HepG2 (cell line): Measurements from ENCODE around the gene TAB3. TPM values are rescaled to one million over a fixed set of nuclear protein-coding genes. Genes with fewer than 3 reads are reported as not detected.

Experiments
- ARNTL ChIP-seq: sonication (generic); formaldehyde crosslinking; IDR thresholded peaks from 2 replicates; pipeline ENCODE4 v1.4.0; 2020; ENCODE audit warnings: mild to moderate bottlenecking, missing genetic modification reagents
- BRF2 ChIP-seq: sonication (generic); formaldehyde crosslinking; IDR thresholded peaks from 2 replicates; pipeline ENCODE4 v1.8.1; 2022; ENCODE audit warnings: mild to moderate bottlenecking, missing genetic modification reagents
- EEA1 ChIP-seq: sonication (generic); formaldehyde crosslinking; IDR thresholded peaks from 2 replicates; pipeline ENCODE4 v1.5.1; 2020; ENCODE audit warnings: mild to moderate bottlenecking, missing genetic modification reagents, borderline replicate concordance
- FLYWCH1 ChIP-seq: sonication (generic); formaldehyde crosslinking; IDR thresholded peaks from 2 replicates; pipeline ENCODE4 v1.8.1; 2023; ENCODE audit warnings: mild to moderate bottlenecking, missing genetic modification reagents
- HNF4G ChIP-seq, 2 experiments: sonication (generic) in 1 of 2; formaldehyde crosslinking in 1 of 2; IDR thresholded peaks; 2 replicates each; pipeline versions ENCODE4 v1.4.0 to v1.6.1; 2011 to 2020; ENCODE audit warnings: borderline replicate concordance in 2 of 2, low read depth in 2 of 2, mild to moderate bottlenecking in 2 of 2, low read length in 1 of 2, missing genetic modification reagents in 1 of 2, moderate library complexity in 1 of 2
- PHF5A ChIP-seq: IDR thresholded peaks from one replicate; pipeline ENCODE4 v1.6.1; 2018; ENCODE audit warnings: low read depth, missing genetic modification reagents; ENCODE audit not compliant: unreplicated experiment
- PITX1 ChIP-seq: sonication (generic); formaldehyde crosslinking; IDR thresholded peaks from 2 replicates; pipeline ENCODE4 v1.5.1; 2020; ENCODE audit warnings: mild to moderate bottlenecking, missing genetic modification reagents
- POGK ChIP-seq: sonication (generic); formaldehyde crosslinking; conservative IDR thresholded peaks from 2 replicates; pipeline ENCODE4 v1.8.0; 2022; ENCODE audit warnings: mild to moderate bottlenecking, moderate library complexity, missing genetic modification reagents
- THAP9 ChIP-seq: sonication (generic); formaldehyde crosslinking; IDR thresholded peaks from 2 replicates; pipeline ENCODE4; 2020; ENCODE audit warnings: missing genetic modification reagents, mild to moderate bottlenecking, borderline replicate concordance
- ZBTB4 ChIP-seq: sonication (generic); formaldehyde crosslinking; IDR thresholded peaks from 2 replicates; pipeline ENCODE4 v1.4.0; 2020; ENCODE audit warnings: missing genetic modification reagents, mild to moderate bottlenecking, borderline replicate concordance
- ZFY ChIP-seq: sonication (generic); formaldehyde crosslinking; IDR thresholded peaks from 2 replicates; pipeline ENCODE4 v1.4.0; 2020; ENCODE audit warnings: missing genetic modification reagents
- ZMAT3 ChIP-seq: sonication (generic); formaldehyde crosslinking; conservative IDR thresholded peaks from 2 replicates; pipeline ENCODE4 v1.7.0; 2021; ENCODE audit warnings: missing genetic modification reagents
- ZNF18 ChIP-seq: sonication (generic); formaldehyde crosslinking; IDR thresholded peaks from 2 replicates; pipeline ENCODE4 v1.8.0; 2022; ENCODE audit warnings: mild to moderate bottlenecking, missing genetic modification reagents; ENCODE audit not compliant: insufficient replicate concordance
- ZNF607 ChIP-seq: sonication (generic); formaldehyde crosslinking; IDR thresholded peaks from 2 replicates; pipeline ENCODE4 v1.5.1; 2020; ENCODE audit warnings: missing genetic modification reagents, mild to moderate bottlenecking, borderline replicate concordance
- ZNF644 ChIP-seq: IDR thresholded peaks from 2 replicates; pipeline ENCODE4 v1.6.1; 2016; ENCODE audit warnings: low read depth
- polyA plus RNA-seq, 8 experiments: library from polyadenylated mRNA; depleted of rRNA in 3 of 8; stranded (reverse) in 7 of 8; unstranded in 1 of 8; fragments of >200 nt; fragmentation: Illumina TruSeq in 4 of 8; extraction: Trizol in 4 of 8; gene quantifications; 2 replicates each; pipeline versions ENCODE4 v1.2.1 to v1.2.3, GENCODE V29; 2011 to 2016; ENCODE audit warnings: low read depth in 4 of 8, missing spikeins in 1 of 8, mixed read lengths in 1 of 8; ENCODE audit not compliant: insufficient read depth in 1 of 8
- total RNA-seq, 5 experiments: library from RNA; depleted of rRNA; stranded (reverse); fragments of >200 nt; fragmentation: Illumina TruSeq; extraction: Trizol; gene quantifications; 2 replicates each; pipeline ENCODE4 v1.2.3, GENCODE V29; 2016; ENCODE audit warnings: low read depth in 1 of 5

Gene TAB3
- total and polyA plus RNA-seq, 2 of the 13 experiments (the other 11 are each of a cell fraction or from before 2014, with no cell fraction given) = 27.2 to 59.8 TPM

GRCh38 chrX:30889147-30890140 lies at the start of gene TAB3 (continued):
- TF ChIP-seq THAP9 = peak; percentile 83; the same call in 1 of the 2 replicates
- TF ChIP-seq HNF4G (IDR thresholded peaks at IDR 0.05; ENCODE audit: borderline replicate concordance, low read depth, low read length) = no peak; the same call in 1 of the 2 replicates
- TF ChIP-seq HNF4G (CRISPR knock-in tag; IDR thresholded peaks at IDR 0.05; ENCODE audit: borderline replicate concordance, low read depth) = 0 out of 2 replicates have a peak, but pooled peaks have one; percentile 11
- no peak for TF ChIP-seq ZNF18 (CRISPR knock-in tag)
- TF ChIP-seq ZBTB4 = no peak
- no peak for TF ChIP-seq FLYWCH1
- no peak for TF ChIP-seq BRF2 (CRISPR knock-in tag)
- TF ChIP-seq ARNTL (CRISPR knock-in tag) = 0 out of 2 replicates have a peak, but pooled peaks have one; percentile 18
- TF ChIP-seq POGK (CRISPR knock-in tag) = 0 out of 2 replicates have a peak, but pooled peaks have one; percentile 37
- TF ChIP-seq PITX1 (CRISPR knock-in tag) = no peak
- no peak for TF ChIP-seq EEA1
- no peak for TF ChIP-seq PHF5A
- no peak for TF ChIP-seq ZMAT3 (CRISPR knock-in tag)
- TF ChIP-seq ZNF644 (CRISPR knock-in tag) = no peak
- TF ChIP-seq ZFY (CRISPR knock-in tag) = peak; percentile 59; the same call in 1 of the 2 replicates
- no peak for TF ChIP-seq ZNF607 (CRISPR knock-in tag)
